K562 (cell line): Measurements from ENCODE around the gene KCNG3. TPM values are rescaled to one million over a fixed set of nuclear protein-coding genes. Genes with fewer than 3 reads are reported as not detected.

Source experiments
- ATAC-seq: fragments of 200-7000 bp; cut with Tn5 transposase; 3 replicates; pipeline ENCODE4 v1.9.1; 2020; ENCODE audit warnings: moderate library complexity
- BruUV-seq: library from RNA; stranded (reverse); fragments of 400-500 nt; replicated peaks from 2 replicates; lab custom pipeline; 2021; lab: Mats Ljungman, UMichigan
- CTCF ChIA-PET: fragments of 300-600 bp; formaldehyde crosslinking; extraction: SDS; loops from one replicate; lab custom pipeline; 2021; ENCODE audit warnings: low intra/inter-chr PET ratio; lab: Yijun Ruan, JAX
- POLR2A ChIA-PET: fragments of 300-600, 350-650 bp; sonication (Branson Sonifier 250); formaldehyde crosslinking; extraction: SDS; loops from one replicate; lab custom pipeline; 2021; ENCODE audit warnings: antibody characterized with exemption, inconsistent platforms; lab: Yijun Ruan, JAX
- DNase-seq, 4 experiments: peaks; one replicate each; pipeline versions ENCODE4 v3.0.0 to v3.0.0-alpha.2; 2011 to 2018; ENCODE audit warnings: low spot score in 3 of 4, mixed read lengths in 3 of 4; ENCODE audit errors: extremely low read depth in 1 of 4
- FAIRE-seq: peaks from 2 replicates; lab custom pipeline; 2011; peaks lifted over from hg19 to GRCh38; lab: Jason Lieb, UNC
- H2AFZ ChIP-seq: 2 replicates; pipeline ENCODE4 v1.6.0; 2011; ENCODE audit warnings: low read depth, low read length, control low read depth, inconsistent platforms
- H3K27ac ChIP-seq: fragments of 200-600 bp; 3 replicates; pipeline ENCODE4 v1.8.0; 2011; ENCODE audit warnings: low read depth, mild to moderate bottlenecking, control low read depth, inconsistent platforms, low read length, moderate library complexity, mixed read lengths; ENCODE audit errors: extremely low read depth
- H3K27me3 ChIP-seq, 2 experiments: fragments of 300-600 bp in 1 of 2; 2 replicates in 1 of 2; 3 replicates in 1 of 2; pipeline versions ENCODE4 v1.6.0 to v1.8.0; 2011; ENCODE audit warnings: inconsistent platforms in 2 of 2, low read length in 2 of 2, mild to moderate bottlenecking in 1 of 2, mixed read lengths in 1 of 2, moderate library complexity in 1 of 2; ENCODE audit not compliant: control insufficient read depth in 2 of 2, insufficient read depth in 2 of 2
- H3K36me3 ChIP-seq: fragments of 300-600 bp; 3 replicates; pipeline ENCODE4 v1.8.0; 2011; ENCODE audit warnings: mild to moderate bottlenecking, low read length, inconsistent platforms; ENCODE audit not compliant: control insufficient read depth, insufficient read depth
- H3K4me1 ChIP-seq, 2 experiments: fragments of 200-600 bp in 1 of 2; replicated peaks in 1 of 2; 2 replicates in 1 of 2; 3 replicates in 1 of 2; pipeline versions ENCODE4 v1.5.1 to v1.8.0; 2011; ENCODE audit warnings: inconsistent platforms in 2 of 2, low read length in 2 of 2, mild to moderate bottlenecking in 1 of 2, mixed read lengths in 1 of 2, moderate library complexity in 1 of 2; ENCODE audit not compliant: control insufficient read depth in 2 of 2, insufficient read depth in 2 of 2
- H3K4me2 ChIP-seq: 2 replicates; pipeline ENCODE4 v1.6.1; 2011; ENCODE audit warnings: low read length, control low read depth, inconsistent platforms, mixed read lengths; ENCODE audit not compliant: insufficient read depth
- H3K4me3 ChIP-seq: fragments of 200-600 bp; sonication (generic), shearing (Covaris generic); 2 replicates; pipeline ENCODE4 v1.5.1; 2016; ENCODE audit warnings: control low read depth, inconsistent platforms
- H3K79me2 ChIP-seq: fragments of 200-600 bp; 3 replicates; pipeline ENCODE4 v1.8.0; 2011; ENCODE audit warnings: low read length, inconsistent platforms; ENCODE audit not compliant: control insufficient read depth, insufficient read depth
- H3K9ac ChIP-seq, 2 experiments: 2 replicates each; pipeline versions ENCODE4 v1.6.0 to v1.6.1; 2011; ENCODE audit warnings: low read depth in 2 of 2, low read length in 2 of 2, control low read depth in 1 of 2, inconsistent platforms in 1 of 2, mild to moderate bottlenecking in 1 of 2, mixed read lengths in 1 of 2; ENCODE audit not compliant: insufficient read depth in 1 of 2
- H3K9me1 ChIP-seq: one replicate; pipeline ENCODE4 v1.6.0; 2011; ENCODE audit warnings: inconsistent platforms, mild to moderate bottlenecking, low read length, moderate library complexity; ENCODE audit not compliant: control insufficient read depth, insufficient read depth
- H3K9me3 ChIP-seq: replicated peaks from 2 replicates; pipeline ENCODE4 v1.5.1; 2011; ENCODE audit warnings: low read depth, low read length, inconsistent platforms; ENCODE audit not compliant: control insufficient read depth, insufficient read depth
- H4K20me1 ChIP-seq: replicated peaks from 2 replicates; pipeline ENCODE4 v1.6.1; 2011; ENCODE audit warnings: low read length, inconsistent platforms, mixed read lengths; ENCODE audit not compliant: control insufficient read depth, insufficient read depth
- C11orf30 ChIP-seq: fragments of 450-650 bp; IDR thresholded peaks from 2 replicates; pipeline ENCODE4 v1.6.1; 2016; ENCODE audit warnings: low read depth, mild to moderate bottlenecking
- DACH1 ChIP-seq: fragments of 450-650 bp; IDR thresholded peaks from 2 replicates; pipeline ENCODE4 v1.6.1; 2018; ENCODE audit not compliant: partially characterized antibody
- MAFF ChIP-seq: IDR thresholded peaks from 2 replicates; pipeline ENCODE4 v1.6.1; 2012; ENCODE audit warnings: low read length, improper control_type of control experiment
- MAFG ChIP-seq: fragments of 450-650 bp; conservative IDR thresholded peaks from 2 replicates; pipeline ENCODE4 v1.6.1; 2016; ENCODE audit warnings: missing genetic modification characterization, missing compliant biosample characterization
- MEF2A ChIP-seq: IDR thresholded peaks from 2 replicates; pipeline ENCODE4 v1.6.1; 2011; ENCODE audit warnings: low read depth, mild to moderate bottlenecking, low read length, moderate library complexity; ENCODE audit not compliant: control insufficient read depth
- NBN ChIP-seq: fragments of 450-650 bp; IDR thresholded peaks from 2 replicates; pipeline ENCODE4 v1.6.1; 2016; ENCODE audit warnings: low read depth, mild to moderate bottlenecking
- NFATC3 ChIP-seq: fragments of 450-650 bp; IDR thresholded peaks from 2 replicates; pipeline ENCODE4 v1.6.1; 2017; ENCODE audit warnings: mild to moderate bottlenecking
- NR2F6 ChIP-seq: fragments of 450-650 bp; formaldehyde crosslinking; IDR thresholded peaks from 2 replicates; pipeline ENCODE4 v1.4.0; 2020; ENCODE audit warnings: mild to moderate bottlenecking
- PML ChIP-seq: IDR thresholded peaks from 2 replicates; pipeline ENCODE4 v1.6.1; 2012; ENCODE audit warnings: low read length, inconsistent platforms
- RAD21 ChIP-seq, 2 experiments: fragments of 250-450 bp in 1 of 2; fragments of 450-650 bp in 1 of 2; sonication (Bioruptor Pico) in 1 of 2; formaldehyde crosslinking in 1 of 2; IDR thresholded peaks in 1 of 2; conservative IDR thresholded peaks in 1 of 2; 2 replicates each; pipeline versions ENCODE4 v1.4.0 to v1.8.0; 2020 to 2022; ENCODE audit warnings: mild to moderate bottlenecking in 2 of 2, moderate library complexity in 1 of 2
- RB1 ChIP-seq: fragments of 450-650 bp; IDR thresholded peaks from 2 replicates; pipeline ENCODE4 v1.6.1; 2017; ENCODE audit warnings: low read depth, mild to moderate bottlenecking
- SMARCB1 ChIP-seq: IDR thresholded peaks from 2 replicates; pipeline ENCODE4 v1.6.1; 2011; ENCODE audit warnings: improper control_type of control experiment, low read depth; ENCODE audit not compliant: insufficient read length
- SP2 ChIP-seq: IDR thresholded peaks from 2 replicates; pipeline ENCODE4 v1.6.1; 2011; ENCODE audit warnings: mild to moderate bottlenecking, low read depth, low read length, moderate library complexity; ENCODE audit not compliant: poor library complexity, severe bottlenecking; ENCODE audit errors: extremely low read depth
- SRSF9 ChIP-seq: fragments of 200-400 bp; formaldehyde crosslinking; IDR thresholded peaks from 2 replicates; pipeline ENCODE4 v1.6.1; 2017; ENCODE audit warnings: low read depth, low read length, borderline replicate concordance
- TFE3 ChIP-seq: fragments of 450-650 bp; formaldehyde crosslinking; IDR thresholded peaks from 2 replicates; pipeline ENCODE4 v1.4.0; 2020; ENCODE audit warnings: mild to moderate bottlenecking, mixed read lengths
- TRIM24 ChIP-seq, 2 experiments: fragments of 450-650 bp; IDR thresholded peaks; 2 replicates each; pipeline ENCODE4 v1.6.1; 2016
- ZBTB2 ChIP-seq: fragments of 450-650 bp; IDR thresholded peaks from 2 replicates; pipeline ENCODE4 v1.6.1; 2016; ENCODE audit warnings: antibody characterized with exemption
- ZNF133 ChIP-seq: fragments of 250-450 bp; sonication (Bioruptor Pico); IDR thresholded peaks from 2 replicates; pipeline ENCODE4 v1.4.0; 2020; ENCODE audit warnings: mild to moderate bottlenecking
- ZNF212 ChIP-seq: fragments of 450-650 bp; formaldehyde crosslinking; IDR thresholded peaks from 2 replicates; pipeline ENCODE4 v1.4.0; 2020; ENCODE audit warnings: mild to moderate bottlenecking
- ZNF316 ChIP-seq: fragments of 450-650 bp; IDR thresholded peaks from 2 replicates; pipeline ENCODE4 v1.6.1; 2016
- ZNF347 ChIP-seq: fragments of 450-650 bp; formaldehyde crosslinking; IDR thresholded peaks from 2 replicates; pipeline ENCODE4 v1.4.0; 2020; ENCODE audit warnings: low read depth, mild to moderate bottlenecking, moderate library complexity
- ZNF583 ChIP-seq: fragments of 250-450 bp; sonication (Bioruptor Pico); IDR thresholded peaks from 2 replicates; pipeline ENCODE4 v1.4.0; 2020
- ZNF77 ChIP-seq: fragments of 250-450 bp; sonication (Bioruptor Pico); IDR thresholded peaks from 2 replicates; pipeline ENCODE4 v1.5.0; 2020
- WGBS: fragments of 100-300 bp; shearing (Covaris generic); methylation state at CpG from one replicate; pipeline ENCODE4 v1.1.6; 2016; ENCODE audit warnings: low coverage, mixed read lengths; ENCODE audit not compliant: insufficient coverage; ENCODE audit errors: missing lambda C conversion rate; 5-methylcytosine and 5-hydroxymethylcytosine counted together
- in situ Hi-C: fragments of 300-500 bp; cut with MboI; formaldehyde crosslinking; loops from 4 replicates; pipeline ENCODE4 v1.15.0; 2018; ENCODE audit warnings: inconsistent platforms, mixed read lengths
- intact Hi-C: fragments of 100-400 bp; cut with micrococcal nuclease; formaldehyde crosslinking; loops from 2 replicates; pipeline ENCODE4 v1.14.2; 2022
- polyA plus RNA-seq, 8 experiments: library from polyadenylated mRNA; depleted of rRNA in 4 of 8; stranded (reverse) in 5 of 8; unstranded in 3 of 8; fragments of >200 nt; fragmentation: Nextera tagmentation in 2 of 8; fragmentation: Illumina TruSeq in 1 of 8; extraction: Ambion mirVana in 2 of 8; extraction: Trizol in 1 of 8; gene quantifications; 2 replicates each; pipeline versions ENCODE4 v1.2.1 to v1.2.3, GENCODE V29; 2011 to 2014; ENCODE audit warnings: inconsistent platforms in 1 of 8, missing spikeins in 1 of 8
- total RNA-seq, 7 experiments: library from RNA; depleted of rRNA in 6 of 7; stranded (reverse); fragments of >200 nt in 6 of 7; fragmentation: Illumina TruSeq in 2 of 7; extraction: Trizol in 2 of 7; gene quantifications; 2 replicates each; pipeline versions ENCODE4 v1.2.1 to v1.2.3, GENCODE V29; 2011 to 2021; ENCODE audit warnings: low replicate concordance in 1 of 7

KCNG3 gene
- total and polyA plus RNA-seq, 9 of the 15 experiments (the other 6 are each of a cell fraction or from before 2014, with no cell fraction given) = not detected

- H4K20me1 ChIP-seq = no peaks in the 10 kb centered on the region
- H3K9me3 ChIP-seq = peaks cover 1% of the 10 kb centered on the region; the same call in 1 of the 2 replicates
- H3K27ac ChIP-seq = no peak overlapping the region
- H3K4me3 ChIP-seq = no peak overlapping the region
- no peak for FAIRE-seq
- no peak overlapping the region for H3K9ac ChIP-seq
- in situ Hi-C loops = no loop called here
- no peaks in the 10 kb centered on the region for H3K27me3 ChIP-seq
- H3K79me2 ChIP-seq = no peaks in the 10 kb centered on the region
- DNase-seq = no peak
- ChIA-PET CTCF (no interaction called here), POLR2A (no interaction called here)
- no peaks in the 10 kb centered on the region for H3K4me1 ChIP-seq
- no peaks in the 10 kb centered on the region for H3K36me3 ChIP-seq
- H3K4me2 ChIP-seq = no peak overlapping the region
- H3K9me1 ChIP-seq = no peaks in the 10 kb centered on the region
- intact Hi-C loops = no loop called here
- ATAC-seq = no peak
- 13% methylated on average over 3 of the region's 3 CpGs for WGBS
- no TSS peak for BruUV-seq
- no peak overlapping the region for H2AFZ ChIP-seq
- TF ChIP-seq RB1 (no peak), ZNF583 (no peak), SRSF9 (no peak), NBN (no peak), DACH1 (no peak), TFE3 (CRISPR knock-in tag) (no peak), SMARCB1 (no peak), ZNF316 (peak; percentile 77), MAFF (peak; percentile 34; the same call in 1 of the 2 replicates), ZNF212 (CRISPR knock-in tag) (no peak), MAFG (0 out of 2 replicates have a peak, but pooled peaks have one; percentile 24), SP2 (no peak), MEF2A (no peak), NR2F6 (CRISPR knock-in tag) (no peak), RAD21 (CRISPR knock-in tag; conservative IDR thresholded peaks at IDR 0.05 in 1 of 2, IDR thresholded peaks at IDR 0.05 in 1 of 2) (no peak), C11orf30 (peak; percentile 43), ZNF347 (no peak), ZNF133 (no peak), ZNF77 (CRISPR knock-in tag) (no peak), NFATC3 (no peak), ZBTB2 (no peak), PML (no peak), TRIM24 (IDR thresholded peaks at IDR 0.05) (no peak)
These were observed 82.9 kb downstream of the KCNG3 start for GRCh38 chr2:42410742-42411514.
